ENCODE data around the gene PLA2G4B.

DNA sequence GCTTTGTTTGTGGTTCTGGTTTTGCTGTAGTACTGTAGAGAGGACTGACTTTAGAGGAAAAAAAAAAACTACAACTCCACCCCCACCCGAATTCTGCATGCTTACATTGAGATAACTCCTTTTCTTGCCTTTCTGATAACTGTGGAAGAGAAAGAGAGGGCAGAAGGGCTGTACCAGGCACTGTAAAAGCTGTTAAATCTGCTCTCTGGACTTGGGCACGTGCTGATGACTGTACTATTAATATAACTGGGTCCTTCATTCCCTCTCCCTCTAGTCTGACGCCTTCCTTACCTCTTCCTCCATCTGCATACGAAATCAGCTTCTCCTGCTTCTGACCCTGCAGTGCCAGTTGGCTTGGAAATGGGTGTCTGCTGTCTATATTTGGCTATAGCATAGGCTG, 49.4 kb upstream of the PLA2G4B start:
- TF ChIP-seq, protein P1, sequence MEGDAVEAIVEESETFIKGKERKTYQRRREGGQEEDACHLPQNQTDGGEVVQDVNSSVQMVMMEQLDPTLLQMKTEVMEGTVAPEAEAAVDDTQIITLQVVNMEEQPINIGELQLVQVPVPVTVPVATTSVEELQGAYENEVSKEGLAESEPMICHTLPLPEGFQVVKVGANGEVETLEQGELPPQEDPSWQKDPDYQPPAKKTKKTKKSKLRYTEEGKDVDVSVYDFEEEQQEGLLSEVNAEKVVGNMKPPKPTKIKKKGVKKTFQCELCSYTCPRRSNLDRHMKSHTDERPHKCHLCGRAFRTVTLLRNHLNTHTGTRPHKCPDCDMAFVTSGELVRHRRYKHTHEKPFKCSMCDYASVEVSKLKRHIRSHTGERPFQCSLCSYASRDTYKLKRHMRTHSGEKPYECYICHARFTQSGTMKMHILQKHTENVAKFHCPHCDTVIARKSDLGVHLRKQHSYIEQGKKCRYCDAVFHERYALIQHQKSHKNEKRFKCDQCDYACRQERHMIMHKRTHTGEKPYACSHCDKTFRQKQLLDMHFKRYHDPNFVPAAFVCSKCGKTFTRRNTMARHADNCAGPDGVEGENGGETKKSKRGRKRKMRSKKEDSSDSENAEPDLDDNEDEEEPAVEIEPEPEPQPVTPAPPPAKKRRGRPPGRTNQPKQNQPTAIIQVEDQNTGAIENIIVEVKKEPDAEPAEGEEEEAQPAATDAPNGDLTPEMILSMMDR (IDR thresholded peaks at IDR 0.05), result no peak
- TF ChIP-seq EP300 (IDR thresholded peaks at IDR 0.05), result no peak
